Stimulated activated CD4-positive, alpha-beta T cell treated with anti-CD3 and anti-CD28 coated beads, Interleukin-1b, Interleukin-23, amount 100 ng/mL, for 4 hours (primary cell): ENCODE results near the gene DUSP6.

Experiments used
- DNase-seq, 2 donors: peaks; one replicate each; pipeline ENCODE4 v3.0.0-alpha.2; 2020; ENCODE audit warnings: low read depth in 2 of 2

The DUSP6 gene

GRCh38 chr12:89352492-89353187 is at the start of gene DUSP6:
DUSP6 (minus strand) TSS chr12:89352501; CDS start chr12:89352039, 462 bp downstream.
- peak; percentile 73 for DNase-seq

DNA sequence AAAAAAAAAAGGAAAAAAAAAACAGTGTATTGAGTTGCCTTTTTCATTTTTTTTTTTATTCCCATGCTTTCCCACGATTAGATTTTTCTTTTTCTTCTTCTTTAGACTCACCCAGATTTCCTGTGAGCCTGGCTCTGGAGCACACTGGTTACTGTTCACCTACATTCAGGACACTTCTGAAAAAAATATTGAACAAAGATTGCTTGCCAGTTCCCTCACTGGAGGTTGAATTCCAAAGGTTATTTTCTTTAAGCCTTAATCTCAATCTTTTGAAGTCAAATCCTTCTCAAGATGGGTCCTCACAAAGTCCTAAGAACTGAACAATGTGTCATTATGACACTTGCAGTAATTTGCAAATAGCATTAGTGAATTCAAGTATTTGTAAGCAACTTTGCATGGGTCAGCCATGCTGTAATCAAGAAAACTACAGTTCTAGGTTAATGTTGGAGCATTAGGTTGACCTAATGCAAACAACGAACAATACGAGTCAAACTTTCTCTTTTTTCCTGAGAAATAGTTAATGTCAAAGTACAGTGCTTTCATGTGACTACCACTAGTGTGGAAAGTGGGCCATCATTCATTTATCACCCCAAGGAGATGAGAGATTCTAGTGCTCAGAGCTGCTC is 49.2 kb upstream of the DUSP6 start:
- DNase-seq = no peak

- DNase-seq = no peak
Observed at GRCh38 chr12:89400415-89400814, 48.1 kb upstream of the DUSP6 start.

DNA sequence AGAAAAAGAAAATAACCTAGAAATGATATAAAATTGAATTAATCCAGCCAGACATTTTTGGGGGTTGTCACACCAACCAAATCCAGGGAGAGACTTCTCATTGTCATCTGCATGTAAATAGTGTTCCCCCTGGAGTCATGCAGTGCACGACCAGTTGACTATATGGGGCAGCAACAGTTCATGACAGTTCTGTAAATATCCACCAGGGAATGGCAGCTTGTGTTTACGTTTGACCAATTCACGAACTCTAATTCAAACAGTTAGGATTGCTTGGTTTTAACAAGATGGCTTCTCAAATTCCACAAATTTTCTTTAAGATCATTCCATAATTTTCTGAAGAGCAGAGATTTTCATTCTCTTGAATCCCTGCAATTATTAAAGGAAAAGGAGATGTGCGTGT is 43.4 kb upstream of the DUSP6 start:
- no peak for DNase-seq

- no peak for DNase-seq
Observed at GRCh38 chr12:89393551-89394121, 41.3 kb upstream of the DUSP6 start.

GRCh38 chr12:89392391-89392790 is 40.1 kb upstream of the DUSP6 start:
- no peak for DNase-seq

- DNase-seq = no peak
Observed at GRCh38 chr12:89391726-89392336, 39.5 kb upstream of the DUSP6 start.

- DNase-seq = no peak
Observed at GRCh38 chr12:89390802-89391673, 38.7 kb upstream of the DUSP6 start.

GRCh38 chr12:89389755-89390661 is 37.7 kb upstream of the DUSP6 start:
- DNase-seq = no peak

DNA sequence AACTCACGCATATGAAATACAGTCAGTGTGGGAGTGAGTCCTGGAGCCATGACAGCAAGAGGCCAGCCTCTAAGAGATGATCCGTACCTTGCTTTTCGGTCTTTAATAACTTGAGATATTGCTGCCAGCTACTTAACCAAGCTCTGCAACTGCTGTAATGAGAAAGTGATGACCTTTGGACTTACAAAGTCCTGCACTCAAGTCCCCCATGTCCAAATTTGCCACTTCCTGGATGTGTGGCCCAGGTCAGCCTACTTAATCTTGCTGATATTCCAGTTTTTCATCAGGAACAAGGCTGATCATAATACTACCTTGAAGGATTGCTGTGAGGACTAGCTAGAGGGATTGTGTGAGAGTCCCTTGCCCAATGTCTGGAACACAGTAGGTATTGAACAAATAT is 33.8 kb upstream of the DUSP6 start:
- no peak for DNase-seq

DNA sequence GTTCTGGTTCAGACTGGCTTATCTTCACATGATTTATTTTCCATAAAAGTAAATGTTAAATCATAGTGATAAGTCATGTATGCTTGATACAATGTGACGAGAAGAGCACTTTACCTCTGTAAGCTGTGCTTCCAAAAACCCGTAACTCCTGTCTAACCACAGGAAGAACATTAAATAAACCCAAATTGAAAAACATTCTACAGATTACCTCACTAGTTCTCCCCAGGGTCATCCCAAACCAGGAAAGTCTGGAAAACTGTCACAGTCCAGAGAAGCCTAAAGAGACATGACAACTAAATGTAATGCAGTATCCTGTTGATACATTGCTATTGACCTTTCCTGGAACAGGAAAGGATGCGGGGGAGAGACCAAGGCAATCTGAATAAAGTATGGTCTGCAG is 32.5 kb upstream of the DUSP6 start:
- no peak for DNase-seq

DNA sequence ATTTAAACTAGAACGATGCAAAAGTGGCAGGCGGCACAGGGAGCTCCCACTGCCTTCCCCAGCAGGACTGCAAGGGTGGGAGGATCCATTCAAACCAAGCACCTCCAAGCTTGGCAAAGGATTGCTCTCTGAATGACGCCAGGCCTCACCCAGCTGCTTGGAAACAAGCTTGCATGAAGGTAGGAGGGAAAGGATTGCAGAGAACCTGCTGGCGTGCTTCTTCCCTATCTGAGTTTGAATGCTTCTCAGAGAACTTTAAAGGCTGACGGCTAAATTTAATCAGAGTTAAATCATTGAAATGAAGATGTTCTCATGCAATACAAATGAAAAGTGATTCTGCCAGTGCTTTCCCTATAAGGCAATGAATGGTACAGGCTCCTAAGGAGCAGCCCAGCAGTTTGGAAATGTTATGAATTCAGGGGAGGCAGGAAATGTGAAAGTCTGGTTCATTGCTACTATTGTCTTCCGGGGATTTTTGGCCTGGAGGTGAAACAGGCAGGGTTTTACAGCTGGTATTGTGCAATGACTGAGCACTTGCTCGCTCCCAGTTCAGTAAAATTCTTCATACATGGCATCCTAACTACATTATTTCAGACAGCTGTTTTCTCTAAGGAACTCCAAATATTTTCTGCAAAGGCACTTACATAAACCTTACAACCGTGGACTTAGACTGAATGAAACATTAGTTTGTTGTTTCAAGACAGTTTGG is 31.9 kb upstream of the DUSP6 start:
- DNase-seq = no peak

GRCh38 chr12:89383235-89384049 is 31.1 kb upstream of the DUSP6 start:
- no peak for DNase-seq

DNA sequence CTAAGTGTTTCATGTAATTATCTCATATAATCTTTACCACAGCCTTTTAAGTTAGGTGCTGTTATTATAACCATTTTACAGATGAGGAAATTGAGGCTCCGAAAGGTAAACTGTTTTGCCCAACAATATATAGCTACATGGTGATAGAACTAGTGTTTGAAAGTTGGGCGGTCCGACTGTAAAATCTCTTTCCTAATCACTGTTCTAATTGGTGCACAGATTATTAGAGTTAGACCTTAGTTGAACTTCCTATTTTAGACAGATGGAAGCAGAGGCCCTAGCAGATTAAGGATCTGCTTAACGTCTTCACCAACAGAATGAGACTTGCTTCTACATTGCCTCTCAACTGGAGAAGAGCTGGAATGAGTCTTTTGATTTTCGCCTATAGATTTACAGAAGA is 30.0 kb upstream of the DUSP6 start:
- no peak for DNase-seq

- no peak for DNase-seq
Observed at GRCh38 chr12:89379839-89380467, 27.7 kb upstream of the DUSP6 start.

- DNase-seq = no peak
Observed at GRCh38 chr12:89379148-89379838, 27.0 kb upstream of the DUSP6 start.

DNA sequence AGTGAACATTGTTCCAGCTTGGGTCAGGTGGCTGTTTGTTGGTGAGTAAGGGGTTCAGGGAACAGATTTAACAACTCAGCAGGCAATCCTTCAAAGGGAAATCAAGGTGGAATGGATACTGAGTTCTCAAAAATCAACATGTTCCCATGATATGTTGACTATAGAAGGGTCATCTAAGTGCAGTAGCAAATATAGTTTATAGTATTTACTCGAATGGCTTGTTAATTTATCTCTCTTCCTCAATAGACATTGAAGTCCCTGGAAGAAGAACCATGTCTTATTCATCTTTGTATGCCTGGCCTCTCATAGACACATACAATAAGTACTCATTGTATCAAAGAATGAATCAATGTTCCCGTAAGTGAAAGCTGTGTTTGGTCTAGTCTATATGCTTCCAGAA is 24.5 kb upstream of the DUSP6 start:
- DNase-seq = no peak

DNA sequence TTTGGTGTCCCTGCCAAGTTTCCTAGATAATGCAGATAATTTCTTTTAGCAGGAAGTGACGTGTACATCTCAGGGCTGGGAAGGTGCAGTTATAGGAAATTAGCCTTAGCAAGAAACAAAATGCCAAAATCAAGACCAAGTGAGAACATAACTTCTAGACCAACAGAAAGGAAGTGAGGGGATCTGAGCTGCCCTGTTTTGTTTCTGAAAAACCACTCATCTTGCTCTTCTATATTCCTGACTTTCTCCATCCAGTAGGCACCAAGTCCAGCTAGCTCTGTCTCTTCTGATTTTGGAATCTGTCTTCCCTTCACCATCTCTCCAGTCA is 23.9 kb upstream of the DUSP6 start:
- no peak for DNase-seq
